ENCODE results near the gene SNAPIN. TPM values are rescaled to one million over a fixed set of nuclear protein-coding genes. Genes with fewer than 3 reads are reported as not detected.

SNAPIN gene
- total RNA-seq, 1 donor from 2014 or later: 40.3 TPM

- Mint-ChIP-seq H3K4me3 (peak overlapping the region; percentile 86), H3K9me3 (no peaks in the 10 kb centered on the region), H3K36me3 (no peaks in the 10 kb centered on the region), H3K27ac (peak overlapping the region; percentile 46), H3K27me3 (peaks cover 50% of the 10 kb centered on the region), H3K4me1 (ENCODE audit: unreplicated experiment) (peaks cover 12% of the 10 kb centered on the region)
- TF ChIP-seq, protein P1, sequence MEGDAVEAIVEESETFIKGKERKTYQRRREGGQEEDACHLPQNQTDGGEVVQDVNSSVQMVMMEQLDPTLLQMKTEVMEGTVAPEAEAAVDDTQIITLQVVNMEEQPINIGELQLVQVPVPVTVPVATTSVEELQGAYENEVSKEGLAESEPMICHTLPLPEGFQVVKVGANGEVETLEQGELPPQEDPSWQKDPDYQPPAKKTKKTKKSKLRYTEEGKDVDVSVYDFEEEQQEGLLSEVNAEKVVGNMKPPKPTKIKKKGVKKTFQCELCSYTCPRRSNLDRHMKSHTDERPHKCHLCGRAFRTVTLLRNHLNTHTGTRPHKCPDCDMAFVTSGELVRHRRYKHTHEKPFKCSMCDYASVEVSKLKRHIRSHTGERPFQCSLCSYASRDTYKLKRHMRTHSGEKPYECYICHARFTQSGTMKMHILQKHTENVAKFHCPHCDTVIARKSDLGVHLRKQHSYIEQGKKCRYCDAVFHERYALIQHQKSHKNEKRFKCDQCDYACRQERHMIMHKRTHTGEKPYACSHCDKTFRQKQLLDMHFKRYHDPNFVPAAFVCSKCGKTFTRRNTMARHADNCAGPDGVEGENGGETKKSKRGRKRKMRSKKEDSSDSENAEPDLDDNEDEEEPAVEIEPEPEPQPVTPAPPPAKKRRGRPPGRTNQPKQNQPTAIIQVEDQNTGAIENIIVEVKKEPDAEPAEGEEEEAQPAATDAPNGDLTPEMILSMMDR (conservative IDR thresholded peaks at IDR 0.05): peak; percentile 94
- DNase-seq (ENCODE audit: extremely low spot score, unreplicated experiment): no peak
Measured at GRCh38 chr1:153677718-153678518, 19.4 kb downstream of the SNAPIN start.

- Mint-ChIP-seq H3K9me3 (no peaks in the 10 kb centered on the region), H3K4me1 (ENCODE audit: unreplicated experiment) (peaks cover 12% of the 10 kb centered on the region), H3K4me3 (peak within 1 kb of the TSS; percentile 86), H3K27ac (peak within 1 kb of the TSS; percentile 46), H3K27me3 (peaks cover 55% of the 10 kb centered on the region), H3K36me3 (no peaks in the 10 kb centered on the region)
- no peak for DNase-seq (ENCODE audit: extremely low spot score, unreplicated experiment)
- TF ChIP-seq, protein P1 (conservative IDR thresholded peaks at IDR 0.05): no peak
Measured at GRCh38 chr1:153678519-153679336, 20.2 kb downstream of the SNAPIN start, which contains the start of gene NPR1. NPR1 (plus strand) TSS chr1:153678688; CDS start chr1:153679109, 421 bp downstream.

DNA sequence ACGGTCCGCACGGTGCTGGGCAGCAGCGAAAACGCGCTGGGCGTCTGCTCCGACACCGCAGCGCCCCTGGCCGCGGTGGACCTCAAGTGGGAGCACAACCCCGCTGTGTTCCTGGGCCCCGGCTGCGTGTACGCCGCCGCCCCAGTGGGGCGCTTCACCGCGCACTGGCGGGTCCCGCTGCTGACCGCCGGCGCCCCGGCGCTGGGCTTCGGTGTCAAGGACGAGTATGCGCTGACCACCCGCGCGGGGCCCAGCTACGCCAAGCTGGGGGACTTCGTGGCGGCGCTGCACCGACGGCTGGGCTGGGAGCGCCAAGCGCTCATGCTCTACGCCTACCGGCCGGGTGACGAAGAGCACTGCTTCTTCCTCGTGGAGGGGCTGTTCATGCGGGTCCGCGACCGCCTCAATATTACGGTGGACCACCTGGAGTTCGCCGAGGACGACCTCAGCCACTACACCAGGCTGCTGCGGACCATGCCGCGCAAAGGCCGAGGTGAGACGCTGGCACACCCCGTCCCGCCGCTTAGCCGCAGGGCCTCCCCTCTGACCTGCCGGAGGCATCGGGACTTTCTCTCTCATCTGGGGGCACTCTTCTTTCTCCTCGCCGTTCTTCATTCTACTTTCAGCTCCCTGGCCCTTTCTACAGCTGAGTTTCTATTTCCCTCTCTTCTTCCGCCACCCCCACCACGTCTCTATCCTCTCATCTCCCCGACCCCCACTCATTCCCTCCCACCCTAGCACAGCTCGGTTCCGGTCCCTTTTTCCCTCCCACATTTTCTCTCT is 21.0 kb downstream of the SNAPIN start:
- H3K27me3 Mint-ChIP-seq: peaks cover 60% of the 10 kb centered on the region
- H3K4me1 Mint-ChIP-seq (ENCODE audit: unreplicated experiment): peaks cover 16% of the 10 kb centered on the region
- DNase-seq (ENCODE audit: extremely low spot score, unreplicated experiment): no peak
- H3K9me3 Mint-ChIP-seq: no peaks in the 10 kb centered on the region
- TF ChIP-seq, protein P1 (conservative IDR thresholded peaks at IDR 0.05): peak; percentile 69
- H3K36me3 Mint-ChIP-seq: no peaks in the 10 kb centered on the region
- no peak overlapping the region for H3K27ac Mint-ChIP-seq
- peak overlapping the region; percentile 83 for H3K4me3 Mint-ChIP-seq

GRCh38 chr1:153680120-153680403 is 21.6 kb downstream of the SNAPIN start:
- Mint-ChIP-seq H3K9me3 (no peaks in the 10 kb centered on the region), H3K27me3 (peaks cover 61% of the 10 kb centered on the region), H3K4me3 (peak overlapping the region; percentile 83), H3K36me3 (no peaks in the 10 kb centered on the region), H3K27ac (no peak overlapping the region), H3K4me1 (ENCODE audit: unreplicated experiment) (peaks cover 16% of the 10 kb centered on the region)
- TF ChIP-seq, protein P1 (conservative IDR thresholded peaks at IDR 0.05): no peak
- DNase-seq (ENCODE audit: extremely low spot score, unreplicated experiment): no peak

DNA sequence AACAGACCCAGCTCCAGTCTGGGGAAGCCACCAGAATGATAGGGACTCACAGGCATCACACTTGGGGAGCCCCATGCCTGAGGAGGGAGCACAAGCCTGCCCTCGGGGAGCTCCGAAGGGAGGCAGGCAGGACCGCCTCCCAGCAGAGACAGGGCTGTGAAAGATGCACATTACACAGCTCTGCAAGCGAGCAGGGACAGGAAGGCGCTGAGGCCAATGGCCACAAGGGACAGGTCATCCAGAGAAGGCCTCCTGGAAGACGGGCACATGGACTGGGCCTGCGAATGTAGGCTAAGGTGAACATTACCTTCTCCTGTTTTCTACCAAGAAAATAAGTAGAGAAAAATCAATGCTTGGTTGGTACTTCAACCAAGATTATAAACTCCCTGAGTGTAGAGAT is 24.2 kb downstream of the SNAPIN start:
- DNase-seq (ENCODE audit: extremely low spot score, unreplicated experiment): no peak
- peaks cover 20% of the 10 kb centered on the region for H3K4me1 Mint-ChIP-seq (ENCODE audit: unreplicated experiment)
- no peak overlapping the region for H3K27ac Mint-ChIP-seq
- H3K36me3 Mint-ChIP-seq: no peaks in the 10 kb centered on the region
- no peak overlapping the region for H3K4me3 Mint-ChIP-seq
- no peaks in the 10 kb centered on the region for H3K9me3 Mint-ChIP-seq
- peaks cover 58% of the 10 kb centered on the region for H3K27me3 Mint-ChIP-seq
- TF ChIP-seq, protein P1 (conservative IDR thresholded peaks at IDR 0.05): no peak

All from type B pancreatic cell (in vitro differentiated cells).